Fibroblast of skin of abdomen (primary cell): ENCODE measurements around the gene RBBP8. TPM values are rescaled to one million over a fixed set of nuclear protein-coding genes. Genes with fewer than 3 reads are reported as not detected.
"Not testable (repeated sequence)": the region's sequence is repeated elsewhere in the genome, so short reads cannot be mapped to it uniquely, and the experiment has no call there.

Experiments
- DNase-seq: peaks from one replicate; pipeline ENCODE4 v3.0.0-alpha.2; 2013
- polyA plus RNA-seq, 2 experiments: library from polyadenylated mRNA; unstranded; fragments of 120-200 nt; gene quantifications; one replicate each; pipeline ENCODE4 v1.2.1, GENCODE V29; 2013; ENCODE audit not compliant: insufficient read length in 2 of 2

RBBP8 gene
- polyA plus RNA-seq (2013, experiment 1 of 2; ENCODE audit: insufficient read length): 28.4 TPM
- 26.5 TPM for polyA plus RNA-seq (2013, experiment 2 of 2; ENCODE audit: insufficient read length)

DNA sequence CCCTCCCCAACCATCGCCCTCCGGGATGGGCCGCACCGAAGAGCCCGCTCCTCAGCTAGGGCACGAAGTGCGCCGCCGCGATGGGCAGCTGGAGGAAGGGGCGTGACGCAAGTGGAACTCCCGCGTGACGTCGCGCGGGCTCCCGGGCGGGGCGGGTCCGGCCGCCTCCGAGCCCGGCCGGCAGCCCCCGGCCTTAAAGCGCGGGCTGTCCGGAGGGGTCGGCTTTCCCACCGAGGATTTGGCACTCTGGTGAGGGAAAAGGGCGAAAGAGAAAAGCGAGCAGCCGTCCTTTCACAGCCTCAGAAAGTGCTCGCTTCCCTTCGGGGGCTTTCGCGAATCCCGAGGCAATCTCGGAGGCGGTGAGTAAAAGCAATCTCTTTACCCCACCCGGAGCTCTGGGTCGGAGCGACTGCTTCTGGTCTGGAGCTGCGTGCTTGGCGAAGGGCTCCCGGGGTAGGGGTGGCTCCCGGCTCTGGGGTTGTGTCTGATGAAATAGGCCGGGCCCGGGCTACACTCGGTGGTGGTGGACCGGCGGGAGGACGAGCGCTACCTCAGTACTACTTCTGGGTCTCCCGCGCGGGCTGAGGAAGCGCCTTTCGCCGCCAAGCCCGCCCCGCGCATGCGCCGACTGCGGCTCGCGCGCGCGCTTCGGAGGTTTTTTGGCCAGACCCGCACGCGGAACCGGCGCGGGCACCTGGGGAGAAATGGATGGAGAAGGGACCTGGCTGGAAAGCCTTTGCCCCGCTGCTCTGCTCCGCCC, at the start of gene RBBP8:
Gene RBBP8, plus strand, starts transcription at position 123 of the 760 bp plus-strand sequence. CDS start 3,524 bp downstream, outside the sequence.
- DNase-seq: peak; percentile 80

DNA sequence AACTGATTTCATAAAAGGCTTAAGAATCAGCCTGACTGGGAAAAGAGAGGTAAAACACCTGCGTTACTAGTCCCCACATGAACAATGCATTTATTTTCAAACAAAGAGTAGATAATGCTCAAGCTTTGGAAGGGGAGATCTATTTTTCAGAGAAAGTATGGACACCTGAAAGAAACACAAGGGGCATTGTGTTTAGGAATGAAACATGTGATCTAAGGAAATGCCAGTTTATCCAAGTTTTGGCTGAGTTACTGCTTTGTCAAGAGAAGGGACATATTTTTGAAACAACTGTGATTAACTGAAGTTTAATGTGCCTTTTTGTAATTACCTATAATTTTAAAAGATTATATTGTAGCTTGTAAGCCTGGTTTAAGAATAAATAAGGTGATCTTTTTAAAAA, 49.3 kb upstream of the RBBP8 start:
- DNase-seq: no peak

DNA sequence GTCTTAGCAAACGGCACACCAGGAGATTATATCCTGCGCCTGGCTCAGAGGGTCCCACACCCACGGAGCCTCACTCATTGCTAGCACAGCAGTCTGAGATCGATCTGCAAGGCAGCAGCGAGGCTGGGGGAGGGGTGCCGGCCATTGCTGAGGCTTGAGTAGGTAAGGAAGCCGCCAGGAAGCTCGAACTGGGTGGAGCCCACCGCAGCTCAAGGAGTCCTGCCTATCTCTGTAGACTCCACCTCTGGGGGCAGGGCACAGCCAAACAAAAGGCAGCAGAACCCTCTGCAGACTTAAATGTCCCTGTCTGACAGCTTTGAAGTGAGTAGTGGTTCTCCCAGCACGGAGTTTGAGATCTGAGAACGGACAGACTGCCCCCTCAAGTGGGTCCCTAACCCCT, 47.4 kb upstream of the RBBP8 start:
- not testable (repeated sequence) for DNase-seq

DNA sequence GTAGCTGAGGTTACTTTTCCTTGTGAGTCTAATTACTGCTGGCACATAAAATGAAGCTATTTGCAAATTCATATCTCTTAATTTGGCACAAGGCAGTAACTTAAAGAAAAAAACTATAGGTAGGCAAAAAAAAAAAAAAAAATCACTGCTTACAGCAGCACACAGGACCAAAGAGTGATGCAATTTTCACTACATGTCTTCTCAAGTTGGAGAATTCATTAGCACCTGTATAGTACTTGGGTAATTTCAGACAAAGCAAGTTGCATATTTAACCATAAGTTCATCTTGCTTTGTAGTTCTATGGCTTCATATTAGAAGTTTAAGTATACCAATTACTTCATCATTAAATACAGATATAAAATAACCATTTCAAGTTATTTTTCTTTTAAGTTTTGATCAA, 33.7 kb upstream of the RBBP8 start:
- DNase-seq: no peak

DNA sequence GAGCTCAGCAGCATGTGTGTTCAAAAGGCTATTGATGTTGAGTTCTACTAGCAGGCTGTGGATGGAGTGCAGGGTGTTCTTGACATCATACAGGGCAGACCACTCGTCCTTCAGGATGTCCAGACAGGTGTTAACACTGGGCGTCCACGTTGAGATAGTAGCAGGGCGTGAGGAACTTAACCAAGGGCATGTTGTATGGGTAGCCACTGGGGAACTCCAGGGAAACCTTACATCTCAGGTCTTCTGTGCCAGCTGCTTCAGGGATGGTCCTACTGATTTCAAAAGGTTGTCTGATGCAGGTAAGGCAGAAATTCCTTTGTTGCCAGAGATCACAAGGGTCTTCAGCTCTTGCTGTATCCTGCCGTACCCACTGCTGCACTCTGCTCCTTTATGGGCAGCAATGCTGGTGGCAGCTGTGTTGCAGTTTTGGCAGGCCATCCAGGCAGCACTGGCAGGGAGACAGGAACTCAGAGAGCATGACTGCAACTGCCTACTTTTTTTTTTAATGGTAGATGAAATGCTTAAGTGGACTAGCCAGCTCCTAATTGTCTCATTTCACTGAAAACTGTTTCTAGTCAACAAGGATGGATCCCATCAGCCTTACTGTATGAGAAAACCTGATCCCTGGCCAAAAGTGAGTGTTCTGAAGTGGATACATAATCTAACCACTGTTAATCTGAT, 32.4 kb upstream of the RBBP8 start:
- DNase-seq: no peak

DNA sequence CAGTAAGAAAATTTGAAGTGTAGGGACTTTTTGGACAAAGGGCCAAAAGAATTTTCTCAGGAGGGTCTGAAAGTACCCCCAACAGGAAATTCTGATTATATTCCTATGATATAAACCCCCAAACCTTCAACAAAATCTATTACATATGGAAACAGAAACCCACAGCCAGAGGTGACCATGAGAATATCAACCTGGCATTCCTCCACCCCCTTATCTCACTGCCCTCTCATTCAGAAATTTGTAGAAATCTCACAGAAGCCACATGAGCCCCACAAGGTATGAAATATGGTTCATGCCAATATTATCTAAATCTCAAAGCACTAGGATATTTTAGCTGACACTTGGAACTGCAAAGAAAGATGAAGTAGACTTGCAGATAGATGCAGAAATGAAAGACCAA, 31.0 kb upstream of the RBBP8 start:
- no peak for DNase-seq

DNA sequence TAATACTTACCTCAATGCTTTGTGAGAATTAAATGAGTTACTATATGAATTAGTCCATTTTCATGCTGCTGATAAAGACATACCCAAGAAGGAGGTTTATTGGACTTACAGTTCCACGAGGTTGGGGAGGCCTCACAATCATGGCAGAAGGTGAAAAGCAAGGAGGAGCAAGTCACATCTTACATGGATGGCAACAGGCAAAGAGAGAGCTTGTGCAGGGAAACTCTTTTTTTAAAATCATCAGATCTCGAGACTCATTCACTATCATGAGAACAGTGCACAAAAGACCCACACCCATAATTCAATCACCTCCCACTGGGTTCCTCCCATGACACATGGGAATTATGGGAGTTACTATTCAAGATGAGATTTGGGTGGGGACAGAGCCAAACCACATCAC, 29.9 kb upstream of the RBBP8 start:
- DNase-seq: not testable (repeated sequence)

DNA sequence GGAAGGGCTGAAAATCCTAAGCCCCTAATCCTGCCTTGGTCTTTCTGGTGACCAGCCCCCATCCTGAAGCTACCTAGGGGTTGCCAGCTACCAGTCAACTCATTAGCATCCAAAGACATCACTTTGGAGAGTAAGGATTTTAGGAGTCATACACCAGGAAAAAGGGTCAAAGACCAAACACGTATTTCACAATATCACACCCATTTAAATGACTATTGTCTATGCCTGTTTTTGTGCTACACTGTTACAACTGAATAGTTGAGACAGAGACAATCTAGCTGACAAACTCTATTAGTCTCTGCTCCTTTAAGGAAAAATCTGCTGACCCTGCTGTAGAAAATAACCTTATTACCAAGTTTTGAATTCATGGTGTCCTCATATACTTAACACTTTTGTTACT, 21.0 kb upstream of the RBBP8 start:
- DNase-seq: no peak

DNA sequence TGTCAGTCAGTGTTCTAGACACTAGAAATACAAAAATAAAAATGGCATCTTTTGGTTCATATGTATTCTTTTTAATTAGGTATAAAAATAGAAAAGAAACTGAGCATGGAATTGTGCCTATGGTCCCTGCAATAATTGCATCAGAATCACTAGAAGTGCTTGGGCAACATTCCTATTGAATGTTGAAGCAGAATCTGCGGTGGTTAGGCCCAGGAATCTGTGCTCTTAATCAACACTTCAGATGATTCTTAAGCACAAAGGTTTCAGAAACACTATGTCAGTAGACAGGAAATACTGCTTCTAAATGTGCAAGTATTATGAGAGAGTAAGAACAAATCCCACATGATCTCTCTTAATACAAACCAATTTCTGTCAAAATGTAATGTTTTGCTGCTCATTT, 20.3 kb upstream of the RBBP8 start:
- peak; percentile 84 for DNase-seq

DNA sequence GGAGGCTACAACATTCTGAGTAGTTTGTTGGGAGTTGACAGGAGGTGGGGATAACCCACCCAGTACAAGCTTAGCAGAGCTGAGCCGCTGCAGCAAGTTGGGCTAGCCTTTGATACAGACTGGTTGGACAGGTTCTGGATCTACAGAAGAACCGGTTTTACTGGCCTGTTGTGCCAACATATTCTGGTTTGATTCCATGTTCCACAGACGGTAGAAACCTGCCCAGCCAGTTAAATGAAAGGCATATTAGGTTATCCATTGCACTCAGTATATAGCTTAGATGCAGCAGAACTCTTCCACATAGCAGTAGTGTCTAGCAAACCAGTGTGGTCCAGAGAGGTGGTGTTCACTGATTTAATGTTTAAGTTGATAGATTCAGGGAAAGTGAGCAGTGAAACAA, 19.3 kb upstream of the RBBP8 start:
- DNase-seq: no peak

DNA sequence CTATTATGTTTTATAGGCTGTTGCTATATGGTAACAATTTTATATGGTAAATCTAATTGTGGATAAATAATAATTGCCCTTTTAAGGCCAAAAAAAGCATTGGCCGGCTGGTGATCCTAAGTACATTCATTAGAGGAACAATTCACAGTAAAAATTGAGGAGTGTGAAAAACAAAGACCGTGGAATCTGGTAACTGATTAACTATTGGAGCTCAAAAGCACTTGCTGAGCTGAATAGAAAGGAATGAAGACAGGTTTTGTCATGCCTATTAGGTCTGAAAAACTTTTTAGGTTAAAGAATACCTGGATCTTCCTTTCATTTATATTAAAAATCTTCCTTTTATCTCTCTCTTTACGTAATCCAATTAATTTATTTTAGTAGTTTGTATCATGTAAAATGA, 18.5 kb upstream of the RBBP8 start:
- no peak for DNase-seq

DNA sequence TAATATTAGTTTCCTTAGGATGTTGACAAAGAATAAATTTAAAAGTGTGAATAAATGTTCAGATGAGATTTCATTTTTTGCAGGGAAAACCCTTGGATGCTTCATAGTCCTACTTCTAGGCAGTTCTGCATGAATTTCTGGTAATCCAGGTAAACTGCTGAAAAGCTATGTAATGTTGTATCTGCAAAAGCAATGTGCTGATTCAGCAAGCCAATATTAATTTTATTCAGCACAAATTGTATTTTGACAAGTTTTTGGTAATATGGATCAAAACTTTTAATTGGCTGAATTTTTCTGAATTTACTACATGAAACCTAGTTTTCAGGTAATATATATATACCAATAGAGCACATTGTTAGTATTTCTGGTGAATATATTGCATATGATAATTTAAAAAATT, 17.8 kb upstream of the RBBP8 start:
- no peak for DNase-seq

DNA sequence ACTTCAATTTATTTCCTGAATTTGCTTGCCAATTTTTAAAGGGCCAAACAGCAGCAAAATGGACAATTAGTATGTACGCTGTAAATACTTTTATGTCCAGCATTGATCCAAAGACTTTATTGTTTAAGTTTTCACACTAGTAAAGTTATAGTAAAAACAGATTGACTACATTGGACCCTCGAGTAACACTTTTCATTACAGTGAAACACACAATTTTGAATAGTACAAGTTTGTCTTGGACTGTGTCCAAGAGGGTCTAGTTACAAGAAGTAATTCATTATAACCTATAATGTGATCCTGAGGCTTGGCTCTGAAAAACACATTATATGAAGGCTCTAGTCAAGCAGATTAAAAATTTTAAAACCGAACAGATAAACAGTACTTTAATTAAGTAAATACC, 11.4 kb upstream of the RBBP8 start:
- DNase-seq: no peak

DNA sequence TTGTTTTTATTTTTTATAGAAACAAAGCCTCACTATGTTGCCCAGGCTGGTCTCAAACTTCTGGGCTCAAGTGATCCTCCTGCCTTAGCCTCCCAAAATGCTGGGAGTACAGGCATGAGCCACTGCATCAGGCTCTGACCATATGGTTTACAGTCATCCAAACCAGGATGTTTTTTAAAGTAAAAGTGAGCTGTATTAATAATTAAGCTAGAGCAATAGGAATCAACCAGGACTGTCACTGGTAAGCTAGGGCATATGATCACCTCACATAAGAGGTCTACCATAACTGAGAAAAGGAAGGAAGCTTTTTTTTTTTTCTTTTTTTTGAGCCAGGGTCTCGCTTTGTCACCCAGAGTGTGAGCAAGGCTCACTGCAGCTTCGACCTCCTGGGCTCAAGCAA, 8.5 kb upstream of the RBBP8 start:
- DNase-seq: no peak

DNA sequence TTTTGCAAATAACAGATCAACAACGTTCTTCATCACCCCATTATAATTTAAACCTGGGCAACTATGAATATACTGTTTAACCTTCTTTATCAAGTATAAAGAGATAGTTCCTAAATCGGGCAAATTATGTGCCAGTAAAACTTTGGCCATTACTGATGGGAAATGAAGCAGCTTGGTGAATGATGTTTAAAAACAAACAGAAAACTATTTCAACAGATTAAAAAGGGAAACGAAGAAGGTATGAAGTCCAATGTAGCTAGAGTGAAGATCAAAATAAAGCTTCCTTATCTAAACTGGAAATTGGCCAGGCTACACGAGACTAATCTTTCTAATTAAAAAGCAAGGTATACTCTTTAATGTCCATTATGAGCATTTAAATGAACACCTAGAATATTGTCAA, 6.7 kb upstream of the RBBP8 start:
- no peak for DNase-seq

DNA sequence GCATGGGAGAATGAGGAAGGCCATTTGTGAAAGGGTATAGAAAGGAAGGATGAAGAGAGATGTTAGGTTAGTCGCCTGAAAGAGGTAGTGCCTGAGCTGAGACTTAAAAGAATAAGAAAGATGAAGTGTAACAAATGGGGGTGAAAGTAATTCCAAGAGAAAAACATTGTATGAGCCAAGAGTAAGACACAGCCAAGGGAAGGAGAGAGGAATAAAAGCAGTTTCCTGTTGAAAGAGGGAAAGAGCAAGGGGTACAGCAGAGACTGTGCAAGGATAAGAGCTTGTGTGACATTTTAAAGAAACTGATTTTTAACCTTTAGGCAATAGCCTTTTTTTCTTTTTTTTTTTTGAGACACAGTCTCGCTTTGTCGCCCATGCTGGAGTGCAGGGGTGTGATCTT, 4.8 kb upstream of the RBBP8 start:
- no peak for DNase-seq

DNA sequence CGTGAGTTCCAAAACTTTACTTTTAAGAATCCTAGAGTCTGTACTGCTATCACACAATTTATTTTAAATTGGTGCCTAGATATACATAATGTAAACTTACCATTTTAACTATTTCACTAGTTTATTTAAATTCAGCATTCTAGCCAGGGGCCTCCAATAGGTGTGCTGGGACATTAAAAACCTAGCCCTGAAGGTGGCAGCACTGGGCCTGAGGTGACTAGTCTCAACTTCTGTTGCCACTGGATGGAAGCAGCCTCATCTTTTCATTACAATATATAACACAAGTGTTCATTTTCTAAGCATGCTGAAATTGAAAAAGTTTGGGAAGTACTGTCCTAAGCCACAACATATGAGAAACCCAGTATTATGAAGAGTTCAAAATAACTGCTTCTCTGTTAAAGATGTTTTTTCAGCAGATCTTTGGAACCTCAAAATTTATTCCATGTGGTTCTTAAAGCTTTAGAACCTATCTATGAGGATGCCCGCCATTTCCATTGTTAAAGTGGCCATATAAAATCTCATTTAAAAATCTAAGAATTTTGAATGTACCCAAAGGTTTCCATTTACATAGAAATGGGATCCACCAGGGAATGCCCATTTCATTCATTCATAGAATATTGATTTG, 2.9 kb upstream of the RBBP8 start:
- DNase-seq: peak; percentile 58

DNA sequence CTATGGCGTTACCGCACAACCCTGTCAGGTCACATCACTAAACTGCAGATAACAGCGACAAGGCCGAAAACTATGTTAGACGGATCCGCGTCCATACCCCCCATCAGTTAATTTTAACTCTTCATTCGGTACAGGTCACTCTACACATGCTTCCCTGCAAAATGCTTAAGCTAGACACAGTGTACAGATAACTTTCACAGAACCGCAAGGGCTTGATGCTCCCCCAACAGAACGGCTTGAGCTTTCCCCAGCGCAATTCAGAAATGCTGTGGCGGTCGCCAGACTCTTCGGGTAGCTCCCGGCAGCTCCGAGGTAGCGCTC, 283 bp upstream of the RBBP8 start:
- DNase-seq: no peak

DNA sequence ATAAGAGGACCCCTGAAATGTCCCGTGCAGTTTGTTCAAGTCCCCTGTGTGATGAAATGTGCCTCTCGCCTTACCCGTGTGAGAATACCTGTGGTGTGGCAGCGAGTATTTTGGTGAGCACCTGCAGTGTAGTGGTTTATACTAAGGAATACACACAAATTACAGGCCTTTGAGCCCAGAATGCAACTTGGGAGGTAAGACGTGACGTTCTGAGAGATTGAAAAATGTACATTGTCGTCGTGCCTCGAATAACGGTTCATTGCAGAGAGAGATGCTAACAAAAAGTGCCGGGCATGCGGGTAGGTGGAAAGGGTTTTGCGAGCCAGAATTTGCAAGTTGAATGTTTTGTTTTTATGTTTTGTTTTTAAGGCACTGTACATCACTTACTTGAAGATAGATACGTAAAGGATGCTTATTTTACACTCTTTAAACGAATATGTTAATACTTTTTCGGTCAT, 867 bp downstream of the RBBP8 start:
- DNase-seq: peak; percentile 4

DNA sequence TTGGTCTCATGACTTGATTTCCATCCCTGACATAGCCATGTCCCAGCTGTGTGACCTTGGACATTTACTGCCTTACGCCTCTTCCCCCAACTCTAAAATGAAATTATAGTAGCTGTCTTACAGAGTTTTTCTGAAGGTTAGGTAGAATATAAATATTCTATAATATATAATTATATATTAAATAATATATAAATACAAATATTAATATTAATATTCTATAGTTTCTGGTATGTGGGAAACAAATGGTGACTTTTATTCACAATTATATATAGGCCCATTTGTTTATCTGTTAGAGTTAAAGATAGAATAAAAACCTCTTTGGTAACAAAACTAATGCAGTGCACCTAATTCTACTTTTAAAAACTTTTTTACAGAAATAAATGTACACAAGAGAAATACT, 1.7 kb downstream of the RBBP8 start:
- no peak for DNase-seq

DNA sequence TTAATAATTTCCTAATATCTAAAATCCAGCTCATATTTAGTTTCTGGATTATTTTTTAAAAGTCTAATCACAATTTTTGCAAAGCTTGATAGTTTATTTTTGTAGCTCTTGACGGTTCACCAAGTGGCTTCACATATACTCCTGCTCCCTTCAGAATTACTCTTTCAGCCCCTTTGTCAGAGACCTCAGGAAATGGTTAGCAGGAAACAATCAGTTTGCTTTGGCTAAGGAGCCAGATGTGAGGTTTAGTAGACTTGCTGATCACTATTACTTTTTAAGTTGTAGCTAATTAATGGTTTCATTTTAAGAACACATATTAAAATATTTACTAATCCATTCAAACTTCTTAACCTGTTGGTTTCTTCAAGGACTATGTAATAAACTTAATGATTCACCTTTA, 2.3 kb downstream of the RBBP8 start:
- no peak for DNase-seq

DNA sequence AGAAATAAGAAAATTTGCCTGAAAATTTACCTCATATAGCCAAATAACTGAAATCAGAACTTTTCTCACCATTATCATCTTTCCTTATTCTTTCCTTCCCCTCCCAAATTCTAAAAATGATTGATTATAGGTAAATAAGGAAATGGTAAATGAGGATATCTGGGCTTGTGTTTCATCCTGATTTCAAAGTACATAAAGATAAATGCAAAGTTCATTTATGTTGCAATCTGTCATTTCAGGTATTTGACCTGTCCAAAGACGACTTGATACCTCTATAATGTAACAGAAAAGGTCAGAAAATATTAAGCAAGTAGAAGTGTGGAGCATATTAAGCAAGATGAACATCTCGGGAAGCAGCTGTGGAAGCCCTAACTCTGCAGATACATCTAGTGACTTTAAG, 3.4 kb downstream of the RBBP8 start:
- DNase-seq: no peak

DNA sequence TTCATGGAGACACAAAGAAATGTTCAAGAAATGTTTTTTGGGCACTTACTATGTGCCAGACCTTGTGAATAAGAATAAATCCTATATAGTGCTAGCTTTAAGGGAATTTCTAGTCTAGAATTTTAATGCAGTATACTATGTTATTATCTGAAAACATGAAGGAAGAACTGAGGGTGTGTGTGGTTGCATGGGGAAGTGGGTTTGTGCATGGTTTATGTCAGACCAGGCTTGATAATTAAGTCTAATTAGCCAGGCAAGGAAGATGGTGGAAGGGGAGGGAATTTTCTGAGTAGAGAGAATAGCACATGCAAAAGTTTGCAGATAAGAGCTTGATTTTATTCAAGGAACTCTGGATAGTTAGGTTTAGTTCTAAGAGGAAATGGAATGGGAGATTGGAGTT, 6.5 kb downstream of the RBBP8 start:
- DNase-seq: no peak

DNA sequence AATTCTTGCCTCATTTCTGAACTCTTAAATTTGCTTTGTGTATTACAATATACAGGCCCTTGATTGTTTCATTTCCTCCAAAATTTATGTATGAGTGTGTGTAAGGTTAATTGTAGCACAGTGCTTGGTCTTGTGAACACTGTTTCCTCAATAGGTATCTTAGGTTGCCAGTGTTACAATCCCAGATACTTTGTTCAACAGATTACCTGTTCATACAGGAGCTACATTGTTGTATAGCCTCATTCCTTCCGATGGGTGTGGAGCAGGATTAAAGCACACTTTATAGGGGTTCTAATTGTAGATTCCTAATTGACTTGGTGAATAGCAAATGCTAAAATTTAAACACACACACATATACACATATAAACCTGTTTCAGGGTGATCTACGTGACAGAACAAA, 10.7 kb downstream of the RBBP8 start:
- no peak for DNase-seq
